PC-3 (cell line): ENCODE data around the gene CLDND1. TPM values are rescaled to one million over a fixed set of nuclear protein-coding genes. Genes with fewer than 3 reads are reported as not detected.

ENCODE experiments used
- ATAC-seq: fragments of 200-7000 bp; cut with Tn5 transposase; 2 replicates; pipeline ENCODE4 v1.9.1; 2020; ENCODE audit warnings: mild to moderate bottlenecking, moderate library complexity
- BruUV-seq: library from RNA; stranded (reverse); fragments of 400-500 nt; replicated peaks from 2 replicates; lab custom pipeline; 2021; lab: Mats Ljungman, UMichigan
- CTCF ChIA-PET: fragments of 300-600 bp; sonication (Branson Sonifier 250); formaldehyde crosslinking; loops from one replicate; lab custom pipeline; 2022; ENCODE audit warnings: antibody characterized with exemption; lab: Charles Lee
- POLR2A ChIA-PET: fragments of 300-600 bp; sonication (Branson Sonifier 250); formaldehyde crosslinking; loops from one replicate; lab custom pipeline; 2022; ENCODE audit warnings: antibody characterized with exemption; ENCODE audit not compliant: unreplicated experiment; lab: Charles Lee
- DNase-seq: peaks from one replicate; pipeline ENCODE4 v3.0.0-alpha.2; 2015
- H2AFZ ChIP-seq: fragments of 300-600 bp; sonication (generic); 2 replicates; pipeline ENCODE4 v1.6.0; 2016; ENCODE audit warnings: antibody characterized with exemption, low read length
- H3F3A ChIP-seq: fragments of 300-600 bp; sonication (generic); one replicate; pipeline ENCODE4 v1.6.0; 2017; ENCODE audit warnings: antibody characterized with exemption, low read length, control low read depth, mild to moderate bottlenecking; ENCODE audit not compliant: unreplicated experiment
- H3K27ac ChIP-seq: fragments of 300-600 bp; sonication (generic); 2 replicates; pipeline ENCODE4 v1.5.1; 2016; ENCODE audit warnings: mild to moderate bottlenecking, low read length
- H3K27me3 ChIP-seq: fragments of 300-600 bp; sonication (generic); 2 replicates; pipeline ENCODE4 v1.6.1; 2016; ENCODE audit warnings: low read length, mixed read lengths
- H3K36me3 ChIP-seq: fragments of 300-600 bp; sonication (generic); 2 replicates; pipeline ENCODE4 v1.6.1; 2016; ENCODE audit warnings: low read depth, mixed run types, low read length, mixed read lengths
- H3K4me1 ChIP-seq: fragments of 300-600 bp; sonication (generic); 2 replicates; pipeline ENCODE4 v1.5.1; 2016; ENCODE audit warnings: low read length; ENCODE audit not compliant: insufficient read depth
- H3K4me2 ChIP-seq: fragments of 300-600 bp; sonication (generic); 2 replicates; pipeline ENCODE4 v1.6.0; 2016; ENCODE audit warnings: low read length
- H3K4me3 ChIP-seq: fragments of 300-600 bp; sonication (generic); 2 replicates; pipeline ENCODE4 v1.5.1; 2016; ENCODE audit warnings: mild to moderate bottlenecking, low read length, mixed read lengths
- H3K79me2 ChIP-seq: fragments of 300-600 bp; sonication (generic); 2 replicates; pipeline ENCODE4 v1.6.1; 2017; ENCODE audit warnings: low read length, mixed read lengths
- H3K9ac ChIP-seq: fragments of 300-600 bp; sonication (generic); 2 replicates; pipeline ENCODE4 v1.6.0; 2016; ENCODE audit warnings: mild to moderate bottlenecking, low read length
- H3K9me2 ChIP-seq: fragments of 300-600 bp; sonication (generic); replicated peaks from 2 replicates; pipeline ENCODE4 v1.6.1; 2016; ENCODE audit warnings: mixed run types, low read length, mixed read lengths
- H3K9me3 ChIP-seq: fragments of 300-600 bp; sonication (generic); 2 replicates; pipeline ENCODE4 v1.6.1; 2016; ENCODE audit warnings: low read length, mixed read lengths
- H4K20me1 ChIP-seq: fragments of 300-600 bp; sonication (generic); 2 replicates; pipeline ENCODE4 v1.6.1; 2016; ENCODE audit warnings: low read length, mixed read lengths
- EZH2 ChIP-seq: fragments of 300-600 bp; sonication (generic); IDR thresholded peaks from one replicate; pipeline ENCODE4 v1.6.1; 2017; ENCODE audit warnings: antibody characterized with exemption, mild to moderate bottlenecking, low read length; ENCODE audit not compliant: unreplicated experiment
- EZH2phosphoT487 ChIP-seq: fragments of 300-600 bp; sonication (generic); IDR thresholded peaks from 2 replicates; pipeline ENCODE4 v1.6.1; 2018; ENCODE audit warnings: mild to moderate bottlenecking, antibody characterized with exemption, low read length, borderline replicate concordance
- intact Hi-C: fragments of 100-400 bp; cut with micrococcal nuclease; formaldehyde crosslinking; loops from 2 replicates; pipeline ENCODE4 v1.9.0; 2023
- total RNA-seq: library from RNA; depleted of rRNA; stranded (reverse); fragments of >200 nt; gene quantifications from 2 replicates; pipeline ENCODE4 v1.2.3, GENCODE V29; 2014; rRNA removed
- TF ChIP-seq, protein P1 (sequence below): fragments of 300-600 bp; sonication (generic); conservative IDR thresholded peaks from 2 replicates; pipeline ENCODE4 v1.5.1; 2017; ENCODE audit warnings: antibody characterized with exemption, low read depth, mild to moderate bottlenecking, low read length

Gene CLDND1
- total RNA-seq, 1 experiment from 2014 or later, result 81.1 TPM

DNA sequence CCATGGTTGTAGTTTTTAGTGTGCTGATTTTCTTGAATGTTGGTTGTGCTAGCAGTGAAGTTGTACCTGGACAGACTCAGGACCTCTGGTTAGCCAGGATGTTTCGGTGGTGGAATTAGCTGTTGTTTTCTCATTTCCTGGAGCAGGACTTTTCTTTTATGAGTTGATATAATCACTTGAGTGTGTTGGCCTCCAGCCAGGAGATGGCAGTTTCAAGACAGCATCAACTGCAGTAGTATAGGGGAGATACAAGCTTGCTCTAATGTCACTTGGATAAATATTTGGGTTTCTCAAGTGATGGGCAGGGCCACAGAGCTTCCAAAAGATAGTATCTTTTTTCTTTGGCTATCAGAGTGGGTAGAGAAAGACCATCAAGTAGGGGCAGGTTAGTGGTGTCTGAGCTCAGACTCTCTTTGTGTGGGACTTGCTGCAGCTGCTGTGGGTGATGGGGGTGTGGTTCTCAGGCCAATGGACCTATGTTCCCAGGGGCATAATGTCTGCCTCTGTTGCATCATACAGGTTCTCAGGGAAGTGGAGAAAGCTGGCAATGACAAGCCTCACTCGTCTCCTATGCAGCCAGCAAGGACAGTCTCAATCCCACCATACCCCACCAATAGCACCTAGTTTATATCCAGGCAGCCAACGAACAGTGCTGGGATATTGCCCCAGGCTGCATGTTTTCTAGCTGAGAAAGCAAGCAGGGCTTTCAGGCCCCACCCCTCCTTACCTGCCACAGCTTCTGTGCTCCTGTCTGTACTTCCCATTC is 39.8 kb downstream of the CLDND1 start:
- no TSS peak for BruUV-seq
- H3K27ac ChIP-seq, result peak overlapping the region; percentile 31
- H3K4me2 ChIP-seq, result peak overlapping the region; percentile 64
- no peak overlapping the region for H3K4me3 ChIP-seq
- H3K36me3 ChIP-seq, result no peaks in the 10 kb centered on the region
- no peaks in the 10 kb centered on the region for H3K9me3 ChIP-seq
- H3K9ac ChIP-seq, result no peak overlapping the region
- intact Hi-C loops, result no loop called here
- no peaks in the 10 kb centered on the region for H3K79me2 ChIP-seq
- ChIA-PET CTCF (no interaction called here), POLR2A (no interaction called here)
- DNase-seq (peak; percentile 77), ATAC-seq (peak; percentile 83)
- H3F3A ChIP-seq, result no peaks in the 10 kb centered on the region
- no peaks in the 10 kb centered on the region for H4K20me1 ChIP-seq
- TF ChIP-seq EZH2phosphoT487, result no peak
- TF ChIP-seq, protein P1, sequence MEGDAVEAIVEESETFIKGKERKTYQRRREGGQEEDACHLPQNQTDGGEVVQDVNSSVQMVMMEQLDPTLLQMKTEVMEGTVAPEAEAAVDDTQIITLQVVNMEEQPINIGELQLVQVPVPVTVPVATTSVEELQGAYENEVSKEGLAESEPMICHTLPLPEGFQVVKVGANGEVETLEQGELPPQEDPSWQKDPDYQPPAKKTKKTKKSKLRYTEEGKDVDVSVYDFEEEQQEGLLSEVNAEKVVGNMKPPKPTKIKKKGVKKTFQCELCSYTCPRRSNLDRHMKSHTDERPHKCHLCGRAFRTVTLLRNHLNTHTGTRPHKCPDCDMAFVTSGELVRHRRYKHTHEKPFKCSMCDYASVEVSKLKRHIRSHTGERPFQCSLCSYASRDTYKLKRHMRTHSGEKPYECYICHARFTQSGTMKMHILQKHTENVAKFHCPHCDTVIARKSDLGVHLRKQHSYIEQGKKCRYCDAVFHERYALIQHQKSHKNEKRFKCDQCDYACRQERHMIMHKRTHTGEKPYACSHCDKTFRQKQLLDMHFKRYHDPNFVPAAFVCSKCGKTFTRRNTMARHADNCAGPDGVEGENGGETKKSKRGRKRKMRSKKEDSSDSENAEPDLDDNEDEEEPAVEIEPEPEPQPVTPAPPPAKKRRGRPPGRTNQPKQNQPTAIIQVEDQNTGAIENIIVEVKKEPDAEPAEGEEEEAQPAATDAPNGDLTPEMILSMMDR, result no peak
- no peak for TF ChIP-seq EZH2
- no peaks in the 10 kb centered on the region for H3K27me3 ChIP-seq
- peaks cover 19% of the 10 kb centered on the region for H3K4me1 ChIP-seq
- no peaks in the 10 kb centered on the region for H3K9me2 ChIP-seq
- H2AFZ ChIP-seq, result peak overlapping the region; percentile 39

Other genes with a start within 250 kb of the CLDND1 start
- gene OR5H2, start 240.4 kb downstream of the CLDND1 start, total RNA-seq, result not detected in 2 replicates
- gene OR5K4, start 169.0 kb downstream of the CLDND1 start, total RNA-seq, result not detected in 2 replicates
- not detected in 2 replicates for gene OR5K3, start 132.2 kb downstream of the CLDND1 start, total RNA-seq
- gene OR5K1, start 59.7 kb downstream of the CLDND1 start, total RNA-seq, result not detected in 2 replicates
- not detected in 2 replicates for gene OR5K2, start 25.2 kb downstream of the CLDND1 start, total RNA-seq
- gene GPR15, start 9.1 kb upstream of the CLDND1 start, total RNA-seq, result not detected in 2 replicates
- gene CPOX, start 70.7 kb upstream of the CLDND1 start, total RNA-seq, result 62.0 and 86.2 TPM in 2 replicates
- gene ST3GAL6, start 240.4 kb upstream of the CLDND1 start, total RNA-seq, result 7.3 and 11.5 TPM in 2 replicates